GM20431 (cell line): Measurements from ENCODE around the gene CYP4F12.

Source experiments
- in situ Hi-C: fragments of 300-500 bp; cut with MseI, MboI; formaldehyde crosslinking; loops from one replicate; pipeline ENCODE4 v1.15.0; 2020; ENCODE audit warnings: low sequenced_read_pairs; ENCODE audit not compliant: unreplicated experiment

Gene CYP4F12, protein sequence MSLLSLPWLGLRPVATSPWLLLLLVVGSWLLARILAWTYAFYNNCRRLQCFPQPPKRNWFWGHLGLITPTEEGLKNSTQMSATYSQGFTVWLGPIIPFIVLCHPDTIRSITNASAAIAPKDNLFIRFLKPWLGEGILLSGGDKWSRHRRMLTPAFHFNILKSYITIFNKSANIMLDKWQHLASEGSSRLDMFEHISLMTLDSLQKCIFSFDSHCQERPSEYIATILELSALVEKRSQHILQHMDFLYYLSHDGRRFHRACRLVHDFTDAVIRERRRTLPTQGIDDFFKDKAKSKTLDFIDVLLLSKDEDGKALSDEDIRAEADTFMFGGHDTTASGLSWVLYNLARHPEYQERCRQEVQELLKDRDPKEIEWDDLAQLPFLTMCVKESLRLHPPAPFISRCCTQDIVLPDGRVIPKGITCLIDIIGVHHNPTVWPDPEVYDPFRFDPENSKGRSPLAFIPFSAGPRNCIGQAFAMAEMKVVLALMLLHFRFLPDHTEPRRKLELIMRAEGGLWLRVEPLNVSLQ

GRCh38 chr19:15672580-15673175, at the start of gene CYP4F12:
Gene CYP4F12, plus strand, starts transcription at chr19:15673087. Its CDS starts 443 bp downstream, at chr19:15673530.
- in situ Hi-C loops = no loop called here

GRCh38 chr19:15623711-15624318, 49.1 kb upstream of the CYP4F12 start:
- in situ Hi-C loops = no loop called here

- in situ Hi-C loops = loop anchor here (25.0 kb wide), 1 partner anchor 559 kb away; the partner anchor contains the start of genes AP1M1 and FAM32A
These were observed 44.5 kb upstream of the CYP4F12 start for GRCh38 chr19:15628236-15629002.

DNA sequence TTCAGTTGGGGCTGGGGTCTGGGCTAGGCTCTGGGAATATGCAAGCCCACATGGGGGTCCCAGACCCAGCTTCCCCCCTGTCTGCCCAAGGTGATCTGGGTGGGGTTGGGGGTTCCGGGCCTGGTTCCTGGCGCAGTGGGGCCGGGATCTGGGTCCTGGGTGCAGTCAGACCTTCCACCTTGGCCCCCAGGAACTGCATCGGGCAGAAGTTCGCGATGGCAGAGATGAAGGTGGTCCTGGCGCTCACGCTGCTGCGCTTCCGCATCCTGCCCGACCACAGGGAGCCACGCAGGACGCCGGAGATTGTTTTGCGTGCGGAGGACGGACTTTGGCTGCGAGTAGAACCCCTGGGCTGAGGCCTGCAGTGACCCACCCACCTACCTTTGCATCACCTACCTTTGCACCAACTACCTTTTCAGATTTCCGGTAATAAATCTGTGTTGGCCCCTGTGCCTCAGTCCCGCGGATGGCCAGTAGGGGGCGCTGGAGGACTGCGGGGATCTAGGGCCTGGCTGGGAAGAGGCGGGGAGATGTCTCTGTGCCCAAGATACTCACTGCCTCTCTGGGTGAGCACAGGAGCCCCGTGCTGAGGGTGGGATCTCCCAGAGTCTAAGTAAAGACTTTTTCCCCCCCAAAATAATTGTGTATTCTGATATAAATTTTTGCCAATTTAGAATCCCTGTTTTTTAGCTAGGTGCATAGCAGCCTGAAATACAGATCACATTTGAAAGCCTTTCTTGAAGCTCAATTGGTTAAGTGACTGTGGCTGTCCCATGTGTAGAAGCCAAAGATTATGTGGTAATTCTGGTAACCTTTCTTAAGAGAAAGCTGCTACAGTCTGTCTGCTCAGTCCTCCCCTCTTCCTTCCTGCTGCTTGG, 43.6 kb upstream of the CYP4F12 start:
- in situ Hi-C loops = loop anchor here (25.0 kb wide), 1 partner anchor 558 kb away; the partner anchor contains the start of genes AP1M1 and FAM32A

DNA sequence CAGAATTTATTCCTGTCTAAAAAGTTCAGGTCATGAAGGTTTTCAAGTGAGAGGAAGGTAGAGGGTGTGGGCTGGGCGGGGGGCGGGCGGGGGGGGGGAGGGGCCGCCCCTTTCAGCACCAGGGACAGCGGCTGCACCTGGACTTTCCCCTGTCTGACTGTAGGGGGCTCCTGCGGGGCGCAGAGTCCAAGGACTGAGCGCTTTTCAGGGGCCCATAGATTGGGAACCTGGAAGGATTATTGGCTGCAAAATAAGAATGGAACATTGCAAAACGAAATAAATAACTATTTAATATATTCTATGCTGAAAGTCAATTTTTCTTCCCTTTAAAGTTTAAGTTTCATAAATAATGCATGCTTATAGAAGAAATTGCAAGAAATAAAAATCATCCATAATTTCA, 41.1 kb upstream of the CYP4F12 start:
- in situ Hi-C loops = loop anchor here (25.0 kb wide), 1 partner anchor 555 kb away; the partner anchor contains the start of genes AP1M1 and FAM32A

DNA sequence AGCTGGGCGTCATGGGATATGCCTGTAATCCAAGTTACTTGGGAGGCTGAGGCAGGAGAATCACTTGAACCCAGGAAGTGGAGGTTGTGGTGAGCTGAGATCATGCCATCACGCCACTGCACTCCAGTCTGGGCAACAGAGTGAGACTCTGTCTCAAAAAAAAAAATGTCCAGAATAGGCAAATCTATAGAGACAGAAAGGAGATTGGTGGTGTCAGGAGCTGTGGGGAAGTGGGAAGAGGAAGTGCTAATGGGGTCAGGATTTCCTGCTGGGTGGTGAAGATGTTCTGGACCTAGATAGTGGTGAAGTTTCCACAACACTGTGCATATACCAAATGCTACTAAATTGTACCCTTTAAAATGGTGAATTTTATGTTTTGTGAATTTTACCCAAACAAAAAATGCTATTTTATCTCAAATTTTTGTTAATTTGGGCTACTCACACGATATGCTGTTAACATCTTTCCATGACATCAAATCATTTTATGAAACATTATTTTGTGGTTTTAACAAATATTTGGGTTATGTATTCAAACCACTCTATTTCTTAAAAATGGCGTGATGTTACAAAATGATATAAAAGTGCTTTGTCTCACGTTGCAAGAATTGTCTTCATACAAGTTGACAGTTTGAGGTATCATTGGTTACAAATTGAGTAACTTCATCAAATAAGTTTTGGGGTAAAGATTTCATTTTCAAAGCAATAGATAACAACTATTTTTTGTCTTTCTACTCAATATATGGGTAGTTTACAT, 39.6 kb upstream of the CYP4F12 start:
- in situ Hi-C loops = loop anchor here (25.0 kb wide), 1 partner anchor 554 kb away; the partner anchor contains the start of genes AP1M1 and FAM32A

- in situ Hi-C loops = loop anchor here (25.0 kb wide), 1 partner anchor 553 kb away; the partner anchor contains the start of genes AP1M1 and FAM32A
These were observed 38.8 kb upstream of the CYP4F12 start for GRCh38 chr19:15634105-15634504.

DNA sequence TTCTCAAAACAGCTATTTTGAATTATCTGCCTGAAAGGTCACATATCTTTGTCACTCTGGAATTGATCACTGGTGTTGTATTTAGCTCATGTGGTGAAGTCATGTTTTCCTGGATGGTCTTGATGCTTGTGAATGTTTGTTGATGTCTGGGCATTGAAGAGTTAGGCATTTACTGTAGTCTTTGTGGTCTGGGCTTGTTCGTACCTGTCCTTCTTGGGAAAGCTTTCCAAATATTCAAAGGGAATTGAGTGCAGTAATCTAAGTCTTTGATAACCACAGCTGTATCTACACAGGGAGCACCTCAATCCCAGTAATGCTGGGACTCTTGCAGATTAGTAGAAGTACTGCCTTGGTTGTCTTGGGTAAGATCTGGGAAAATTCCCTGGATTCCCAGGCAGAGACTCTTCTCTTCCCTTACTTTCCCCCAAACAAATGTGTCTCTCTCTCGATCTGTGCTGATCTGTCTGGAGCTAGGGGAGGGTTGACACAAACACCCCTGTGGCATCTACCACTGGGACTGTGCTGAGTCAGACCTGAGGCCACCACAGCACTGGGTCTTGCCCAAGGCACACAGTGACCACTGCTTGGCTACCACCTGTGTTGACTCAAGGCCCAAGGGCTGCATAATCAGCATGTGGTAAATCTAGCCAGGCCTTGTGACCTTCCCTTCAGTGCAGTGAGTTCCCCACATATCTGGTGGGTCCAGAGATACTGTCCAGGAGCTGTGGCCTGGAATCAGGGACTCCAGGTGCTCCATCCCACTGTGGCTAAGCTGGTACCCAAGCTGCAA, 37.7 kb upstream of the CYP4F12 start:
- in situ Hi-C loops = loop anchor here (25.0 kb wide), 1 partner anchor 552 kb away; the partner anchor contains the start of genes AP1M1 and FAM32A

DNA sequence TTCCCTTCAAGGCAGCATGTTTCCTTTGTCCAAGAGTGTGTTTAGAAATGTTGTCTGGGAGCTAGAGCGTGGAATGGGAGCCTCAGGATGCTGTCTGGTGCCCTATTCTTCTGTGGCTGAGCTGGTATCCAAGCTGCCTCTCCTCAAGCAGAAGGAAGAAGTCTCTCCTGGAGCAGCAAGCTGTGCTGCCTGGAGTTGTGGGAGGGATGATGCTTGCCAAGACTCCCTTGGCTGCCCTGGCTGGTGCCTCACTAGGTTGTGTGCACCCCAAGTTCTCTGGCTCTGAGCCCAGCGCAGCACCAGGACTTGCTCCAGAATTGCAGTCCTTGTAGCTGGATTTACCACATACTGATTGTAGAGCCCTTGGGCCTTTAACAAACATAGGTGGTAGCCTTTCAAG, 36.9 kb upstream of the CYP4F12 start:
- in situ Hi-C loops = loop anchor here (25.0 kb wide), 1 partner anchor 551 kb away; the partner anchor contains the start of genes AP1M1 and FAM32A

DNA sequence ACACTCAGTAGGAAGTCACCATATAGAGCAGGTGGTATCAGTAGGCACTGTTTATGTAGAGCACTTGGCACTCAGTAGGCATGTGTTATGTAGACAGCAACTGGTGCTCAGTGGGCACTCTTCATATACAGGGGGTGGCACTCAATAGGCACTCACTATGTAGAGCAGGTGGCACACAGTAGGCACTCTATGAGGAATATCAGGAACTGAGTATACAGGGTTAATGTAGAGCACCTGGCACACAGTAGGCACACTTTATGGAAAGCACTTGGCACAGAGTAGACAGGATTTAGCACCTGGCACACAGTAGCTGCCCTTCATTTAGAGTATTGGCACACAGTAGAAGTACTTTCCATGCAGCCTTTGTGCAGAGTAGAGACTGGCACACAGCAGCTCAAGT, 33.3 kb upstream of the CYP4F12 start:
- in situ Hi-C loops = loop anchor here (25.0 kb wide), 1 partner anchor 548 kb away; the partner anchor contains the start of genes AP1M1 and FAM32A

GRCh38 chr19:15640294-15640903, 32.5 kb upstream of the CYP4F12 start, which contains the start of gene CYP4F3:
Gene CYP4F3, plus strand, starts transcription at chr19:15640897. Its CDS starts 519 bp downstream, at chr19:15641416.
- in situ Hi-C loops = loop anchor here (25.0 kb wide), 1 partner anchor 547 kb away; the partner anchor contains the start of genes AP1M1 and FAM32A

DNA sequence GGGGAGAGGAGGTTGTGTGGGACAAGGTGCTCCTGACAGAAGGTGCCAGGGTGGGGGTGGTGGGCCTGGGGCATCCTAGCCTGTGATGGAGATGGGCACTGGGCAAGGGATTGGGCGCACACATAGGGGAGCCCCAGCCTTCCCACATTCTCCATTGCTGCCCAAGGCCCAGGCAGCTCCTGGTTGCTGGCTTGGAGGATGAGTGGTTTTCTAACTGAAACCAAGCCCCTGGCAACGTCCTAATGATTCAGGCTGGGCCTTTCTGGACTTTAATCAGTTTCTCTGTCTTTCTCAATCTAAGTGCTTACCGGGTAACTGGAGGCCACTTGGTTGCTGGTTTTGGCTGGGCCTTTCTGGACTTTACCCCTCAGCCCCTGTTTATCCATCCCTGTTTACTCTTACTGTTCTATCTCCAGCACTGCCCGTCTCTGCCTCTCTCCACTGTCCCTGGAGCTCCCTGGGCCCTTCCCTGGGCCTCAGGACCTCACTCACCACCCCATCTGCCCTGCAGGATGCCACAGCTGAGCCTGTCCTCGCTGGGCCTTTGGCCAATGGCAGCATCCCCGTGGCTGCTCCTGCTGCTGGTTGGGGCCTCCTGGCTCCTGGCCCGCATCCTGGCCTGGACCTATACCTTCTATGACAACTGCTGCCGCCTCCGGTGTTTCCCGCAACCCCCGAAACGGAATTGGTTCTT, 31.8 kb upstream of the CYP4F12 start:
- in situ Hi-C loops = loop anchor here (25.0 kb wide), 1 partner anchor 546 kb away; the partner anchor contains the start of genes AP1M1 and FAM32A

DNA sequence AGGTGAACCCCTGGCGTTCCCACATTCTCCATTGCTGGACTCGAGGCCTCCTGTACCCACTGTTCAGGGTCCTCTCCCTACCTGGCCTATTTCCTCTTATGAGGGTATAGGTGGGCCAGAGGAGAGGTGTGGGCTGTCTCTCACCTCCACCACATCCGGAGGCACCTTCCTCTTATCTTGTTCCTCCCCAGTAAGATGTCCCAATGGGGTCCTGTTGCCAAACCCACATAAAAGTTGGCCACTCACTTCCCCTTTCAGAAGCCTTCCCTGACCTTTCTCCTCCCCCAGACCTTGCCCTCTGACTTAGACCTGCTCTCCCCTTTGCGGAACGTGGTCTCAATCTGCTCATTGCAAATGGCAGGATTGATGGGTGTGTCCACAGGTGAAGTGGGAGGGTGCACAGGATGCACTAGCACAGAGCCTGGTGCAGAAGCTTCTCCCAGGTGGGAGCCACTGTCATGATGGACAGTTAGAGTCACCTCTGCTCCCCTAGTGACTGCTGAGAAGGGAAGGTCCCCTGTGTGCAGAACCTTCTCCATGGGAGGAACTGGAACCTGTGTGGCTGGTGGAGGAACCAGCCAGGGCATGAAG, 30.9 kb upstream of the CYP4F12 start:
- in situ Hi-C loops = loop anchor here (25.0 kb wide), 1 partner anchor 545 kb away; the partner anchor contains the start of genes AP1M1 and FAM32A

GRCh38 chr19:15642807-15643206, 30.1 kb upstream of the CYP4F12 start:
- in situ Hi-C loops = loop anchor here (25.0 kb wide), 1 partner anchor 544 kb away; the partner anchor contains the start of genes AP1M1 and FAM32A

GRCh38 chr19:15643387-15643786, 29.5 kb upstream of the CYP4F12 start:
- in situ Hi-C loops = loop anchor here (25.0 kb wide), 1 partner anchor 544 kb away; the partner anchor contains the start of genes AP1M1 and FAM32A
